Neural cell (in vitro differentiated cells): ENCODE measurements around the gene GTPBP1. TPM values are rescaled to one million over a fixed set of nuclear protein-coding genes. Genes with fewer than 3 reads are reported as not detected.

ENCODE experiments used
- H2AFZ ChIP-seq: fragments of 200-600, 300-800 bp; sonication (generic), shearing (Covaris generic); 2 replicates; pipeline ENCODE4 v1.6.0; 2014; ENCODE audit warnings: low read depth, mild to moderate bottlenecking, antibody characterized with exemption, low read length, moderate library complexity
- H3F3A ChIP-seq: fragments of 200-600 bp; shearing (Covaris generic); 2 replicates; pipeline ENCODE4 v1.6.1; 2016; ENCODE audit warnings: mild to moderate bottlenecking, moderate library complexity, mixed read lengths, antibody characterized with exemption, low read length; ENCODE audit not compliant: insufficient read depth, poor library complexity, severe bottlenecking
- H3K27ac ChIP-seq: fragments of 200-600, 300-800 bp; sonication (generic), shearing (Covaris generic); 2 replicates; pipeline ENCODE4 v1.5.1; 2014; ENCODE audit warnings: mild to moderate bottlenecking, low read length, moderate library complexity
- H3K27me3 ChIP-seq: fragments of 300-800, 200-600 bp; sonication (generic), shearing (Covaris generic); 2 replicates; pipeline ENCODE4 v1.6.0; 2014; ENCODE audit warnings: mild to moderate bottlenecking, low read depth, low read length, moderate library complexity; ENCODE audit not compliant: insufficient read depth
- H3K36me3 ChIP-seq: fragments of 300-800, 200-600 bp; sonication (generic), shearing (Covaris generic); 2 replicates; pipeline ENCODE4 v1.5.1; 2014; ENCODE audit warnings: mild to moderate bottlenecking, antibody characterized with exemption, low read length, moderate library complexity; ENCODE audit not compliant: insufficient read depth
- H3K4me2 ChIP-seq: fragments of 300-800, 200-600 bp; sonication (generic), shearing (Covaris generic); 2 replicates; pipeline ENCODE4 v1.6.0; 2014; ENCODE audit warnings: mild to moderate bottlenecking, low read length
- H3K4me3 ChIP-seq: fragments of 300-800, 200-600 bp; sonication (generic), shearing (Covaris generic); 2 replicates; pipeline ENCODE4 v1.5.1; 2014; ENCODE audit warnings: mild to moderate bottlenecking, low read length, moderate library complexity
- H3K79me2 ChIP-seq: fragments of 200-600 bp; shearing (Covaris generic); replicated peaks from 2 replicates; pipeline ENCODE4 v1.6.0; 2014; ENCODE audit warnings: mild to moderate bottlenecking, low read length, moderate library complexity; ENCODE audit not compliant: insufficient read depth
- H3K9ac ChIP-seq: fragments of 300-800, 200-600 bp; sonication (generic), shearing (Covaris generic); 2 replicates; pipeline ENCODE4 v1.6.1; 2016; ENCODE audit warnings: mild to moderate bottlenecking, low read length, mixed read lengths
- H3K9me2 ChIP-seq: fragments of 200-600 bp; shearing (Covaris generic); 2 replicates; pipeline ENCODE4 v1.6.1; 2016; ENCODE audit warnings: mild to moderate bottlenecking, low read length, mixed read lengths; ENCODE audit not compliant: insufficient read depth
- H3K9me3 ChIP-seq: fragments of 200-600, 300-800 bp; sonication (generic), shearing (Covaris generic); 2 replicates; pipeline ENCODE4 v1.6.1; 2016; ENCODE audit warnings: mild to moderate bottlenecking, mixed run types, low read length, moderate library complexity, mixed read lengths
- H4K20me1 ChIP-seq: fragments of 200-600 bp; shearing (Covaris generic); 2 replicates; pipeline ENCODE4 v1.6.1; 2016; ENCODE audit warnings: mild to moderate bottlenecking, mixed run types; ENCODE audit not compliant: insufficient read depth
- EP300 ChIP-seq: fragments of 450-650 bp; conservative IDR thresholded peaks from 2 replicates; pipeline ENCODE4 v1.6.1; 2014; ENCODE audit warnings: antibody characterized with exemption, mild to moderate bottlenecking, moderate library complexity; ENCODE audit not compliant: poor library complexity, severe bottlenecking
- EZH2 ChIP-seq: fragments of 200-600, 300-800 bp; shearing (Covaris generic), sonication (generic); IDR thresholded peaks from 2 replicates; pipeline ENCODE4 v1.6.1; 2014; ENCODE audit warnings: antibody characterized with exemption, low read length, borderline replicate concordance, mild to moderate bottlenecking; ENCODE audit not compliant: insufficient read depth, poor library complexity, severe bottlenecking
- MXI1 ChIP-seq: fragments of 450-650 bp; conservative IDR thresholded peaks from 2 replicates; pipeline ENCODE4 v1.6.1; 2014; ENCODE audit warnings: antibody characterized with exemption, mild to moderate bottlenecking; ENCODE audit not compliant: poor library complexity, severe bottlenecking
- POLR2AphosphoS5 ChIP-seq: IDR thresholded peaks from 2 replicates; pipeline ENCODE4 v1.6.1; 2012
- RAD21 ChIP-seq: fragments of 450-650 bp; conservative IDR thresholded peaks from 2 replicates; pipeline ENCODE4 v1.6.1; 2014; ENCODE audit warnings: antibody characterized with exemption, mild to moderate bottlenecking, moderate library complexity
- SMC3 ChIP-seq: fragments of 450-650 bp; conservative IDR thresholded peaks from 2 replicates; pipeline ENCODE4 v1.6.1; 2014; ENCODE audit warnings: antibody characterized with exemption, mild to moderate bottlenecking, moderate library complexity; ENCODE audit not compliant: poor library complexity
- TAF1 ChIP-seq: IDR thresholded peaks from 2 replicates; pipeline ENCODE4 v1.6.1; 2012; ENCODE audit warnings: low read depth
- polyA plus RNA-seq: library from polyadenylated mRNA; depleted of rRNA; stranded (reverse); fragments of >200 nt; gene quantifications from 2 replicates; pipeline ENCODE4 v1.2.3, GENCODE V29; 2014
- TF ChIP-seq, protein P1 (sequence below): fragments of 450-650 bp; IDR thresholded peaks from 2 replicates; pipeline ENCODE4 v1.5.1; 2014; ENCODE audit warnings: antibody characterized with exemption, mild to moderate bottlenecking, moderate library complexity; ENCODE audit not compliant: poor library complexity, severe bottlenecking
- TF ChIP-seq, protein P2 (sequence below): IDR thresholded peaks from 2 replicates; pipeline ENCODE4 v1.6.1; 2012; ENCODE audit warnings: borderline replicate concordance

Gene GTPBP1
- polyA plus RNA-seq, 1 donor from 2014 or later: 31.9 TPM

DNA sequence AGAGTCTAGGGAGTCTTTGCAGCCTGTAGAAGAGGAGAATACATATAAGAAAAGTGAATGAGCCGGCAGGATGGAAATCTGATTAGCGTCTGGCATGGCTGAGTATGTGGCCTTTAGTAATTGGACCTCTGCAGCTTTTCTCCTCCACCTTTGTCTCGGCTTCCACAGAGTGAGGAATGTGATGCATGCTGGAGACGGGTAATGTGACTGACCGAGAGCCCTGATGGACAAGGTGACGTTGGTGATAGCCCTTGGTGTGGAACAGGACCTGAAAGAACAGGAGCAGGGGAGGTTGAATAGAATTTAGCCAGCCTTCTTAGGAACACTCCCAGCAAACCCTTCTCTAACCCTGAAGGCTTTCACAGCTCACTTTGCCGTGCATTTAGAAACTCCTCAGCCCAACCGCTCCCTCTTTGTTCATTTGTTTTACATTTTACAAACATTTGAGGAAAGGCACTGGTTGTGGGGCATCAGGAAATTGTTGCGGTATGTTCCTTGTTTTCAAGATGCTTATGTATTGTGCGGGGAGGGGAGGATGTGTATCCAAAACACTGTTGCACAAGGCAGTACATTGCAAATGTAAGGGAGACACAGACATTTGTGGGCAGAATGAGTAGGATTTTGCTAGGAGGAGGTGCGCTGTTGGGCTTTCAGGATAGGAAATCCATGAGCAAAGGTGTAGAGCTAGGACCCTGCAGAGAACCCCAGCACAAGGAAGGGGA, 6.9 kb downstream of the GTPBP1 start:
- H3K36me3 ChIP-seq: no peaks in the 10 kb centered on the region
- TF ChIP-seq RAD21: no peak
- TF ChIP-seq EP300: no peak
- no peak for TF ChIP-seq SMC3
- TF ChIP-seq, protein P1, sequence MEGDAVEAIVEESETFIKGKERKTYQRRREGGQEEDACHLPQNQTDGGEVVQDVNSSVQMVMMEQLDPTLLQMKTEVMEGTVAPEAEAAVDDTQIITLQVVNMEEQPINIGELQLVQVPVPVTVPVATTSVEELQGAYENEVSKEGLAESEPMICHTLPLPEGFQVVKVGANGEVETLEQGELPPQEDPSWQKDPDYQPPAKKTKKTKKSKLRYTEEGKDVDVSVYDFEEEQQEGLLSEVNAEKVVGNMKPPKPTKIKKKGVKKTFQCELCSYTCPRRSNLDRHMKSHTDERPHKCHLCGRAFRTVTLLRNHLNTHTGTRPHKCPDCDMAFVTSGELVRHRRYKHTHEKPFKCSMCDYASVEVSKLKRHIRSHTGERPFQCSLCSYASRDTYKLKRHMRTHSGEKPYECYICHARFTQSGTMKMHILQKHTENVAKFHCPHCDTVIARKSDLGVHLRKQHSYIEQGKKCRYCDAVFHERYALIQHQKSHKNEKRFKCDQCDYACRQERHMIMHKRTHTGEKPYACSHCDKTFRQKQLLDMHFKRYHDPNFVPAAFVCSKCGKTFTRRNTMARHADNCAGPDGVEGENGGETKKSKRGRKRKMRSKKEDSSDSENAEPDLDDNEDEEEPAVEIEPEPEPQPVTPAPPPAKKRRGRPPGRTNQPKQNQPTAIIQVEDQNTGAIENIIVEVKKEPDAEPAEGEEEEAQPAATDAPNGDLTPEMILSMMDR: no peak
- no peak for TF ChIP-seq POLR2AphosphoS5
- no peak for TF ChIP-seq MXI1
- TF ChIP-seq TAF1: no peak
- TF ChIP-seq, protein P2, sequence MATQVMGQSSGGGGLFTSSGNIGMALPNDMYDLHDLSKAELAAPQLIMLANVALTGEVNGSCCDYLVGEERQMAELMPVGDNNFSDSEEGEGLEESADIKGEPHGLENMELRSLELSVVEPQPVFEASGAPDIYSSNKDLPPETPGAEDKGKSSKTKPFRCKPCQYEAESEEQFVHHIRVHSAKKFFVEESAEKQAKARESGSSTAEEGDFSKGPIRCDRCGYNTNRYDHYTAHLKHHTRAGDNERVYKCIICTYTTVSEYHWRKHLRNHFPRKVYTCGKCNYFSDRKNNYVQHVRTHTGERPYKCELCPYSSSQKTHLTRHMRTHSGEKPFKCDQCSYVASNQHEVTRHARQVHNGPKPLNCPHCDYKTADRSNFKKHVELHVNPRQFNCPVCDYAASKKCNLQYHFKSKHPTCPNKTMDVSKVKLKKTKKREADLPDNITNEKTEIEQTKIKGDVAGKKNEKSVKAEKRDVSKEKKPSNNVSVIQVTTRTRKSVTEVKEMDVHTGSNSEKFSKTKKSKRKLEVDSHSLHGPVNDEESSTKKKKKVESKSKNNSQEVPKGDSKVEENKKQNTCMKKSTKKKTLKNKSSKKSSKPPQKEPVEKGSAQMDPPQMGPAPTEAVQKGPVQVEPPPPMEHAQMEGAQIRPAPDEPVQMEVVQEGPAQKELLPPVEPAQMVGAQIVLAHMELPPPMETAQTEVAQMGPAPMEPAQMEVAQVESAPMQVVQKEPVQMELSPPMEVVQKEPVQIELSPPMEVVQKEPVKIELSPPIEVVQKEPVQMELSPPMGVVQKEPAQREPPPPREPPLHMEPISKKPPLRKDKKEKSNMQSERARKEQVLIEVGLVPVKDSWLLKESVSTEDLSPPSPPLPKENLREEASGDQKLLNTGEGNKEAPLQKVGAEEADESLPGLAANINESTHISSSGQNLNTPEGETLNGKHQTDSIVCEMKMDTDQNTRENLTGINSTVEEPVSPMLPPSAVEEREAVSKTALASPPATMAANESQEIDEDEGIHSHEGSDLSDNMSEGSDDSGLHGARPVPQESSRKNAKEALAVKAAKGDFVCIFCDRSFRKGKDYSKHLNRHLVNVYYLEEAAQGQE: no peak
- no peak for TF ChIP-seq EZH2
- H3K4me3 ChIP-seq: no peak overlapping the region
- no peaks in the 10 kb centered on the region for H3K27me3 ChIP-seq
- H4K20me1 ChIP-seq: no peaks in the 10 kb centered on the region
- H3K9me2 ChIP-seq: no peaks in the 10 kb centered on the region
- no peak overlapping the region for H3K9ac ChIP-seq
- no peaks in the 10 kb centered on the region for H3F3A ChIP-seq
- H3K79me2 ChIP-seq: peaks cover 61% of the 10 kb centered on the region
- H2AFZ ChIP-seq: no peak overlapping the region
- no peaks in the 10 kb centered on the region for H3K9me3 ChIP-seq
- no peak overlapping the region for H3K27ac ChIP-seq
- no peak overlapping the region for H3K4me2 ChIP-seq

GRCh38 chr22:38713921-38714320, 8.2 kb downstream of the GTPBP1 start:
- no peak for TF ChIP-seq SMC3
- TF ChIP-seq TAF1: no peak
- TF ChIP-seq POLR2AphosphoS5: no peak
- no peak for TF ChIP-seq EZH2
- Histone ChIP-seq H3K9me3 (no peaks in the 10 kb centered on the region), H3K9ac (no peak overlapping the region), H3K4me3 (no peak overlapping the region), H2AFZ (no peak overlapping the region), H3K79me2 (peaks cover 49% of the 10 kb centered on the region), H3K36me3 (no peaks in the 10 kb centered on the region), H3F3A (no peaks in the 10 kb centered on the region), H3K27ac (no peak overlapping the region), H3K27me3 (no peaks in the 10 kb centered on the region), H3K4me2 (no peak overlapping the region), H4K20me1 (no peaks in the 10 kb centered on the region), H3K9me2 (no peaks in the 10 kb centered on the region)
